22Rv1 (cell line): ENCODE results near the gene FAXDC2.

Experiments
- H3K27ac ChIP-seq: fragments of 450-650 bp; 2 replicates; pipeline ENCODE4 v1.5.1; 2017
- ZFX ChIP-seq: fragments of 450-650 bp; IDR thresholded peaks from 2 replicates; pipeline ENCODE4 v1.6.1; 2017; ENCODE audit warnings: antibody characterized with exemption, borderline replicate concordance
- TF ChIP-seq, protein P1 (sequence below): fragments of 450-650 bp; IDR thresholded peaks from 2 replicates; pipeline ENCODE4 v1.5.1; 2017; ENCODE audit warnings: mild to moderate bottlenecking

Gene FAXDC2

GRCh38 chr5:154834053-154834452 is 16.4 kb downstream of the FAXDC2 start:
- no peak for TF ChIP-seq ZFX
- TF ChIP-seq, protein P1, sequence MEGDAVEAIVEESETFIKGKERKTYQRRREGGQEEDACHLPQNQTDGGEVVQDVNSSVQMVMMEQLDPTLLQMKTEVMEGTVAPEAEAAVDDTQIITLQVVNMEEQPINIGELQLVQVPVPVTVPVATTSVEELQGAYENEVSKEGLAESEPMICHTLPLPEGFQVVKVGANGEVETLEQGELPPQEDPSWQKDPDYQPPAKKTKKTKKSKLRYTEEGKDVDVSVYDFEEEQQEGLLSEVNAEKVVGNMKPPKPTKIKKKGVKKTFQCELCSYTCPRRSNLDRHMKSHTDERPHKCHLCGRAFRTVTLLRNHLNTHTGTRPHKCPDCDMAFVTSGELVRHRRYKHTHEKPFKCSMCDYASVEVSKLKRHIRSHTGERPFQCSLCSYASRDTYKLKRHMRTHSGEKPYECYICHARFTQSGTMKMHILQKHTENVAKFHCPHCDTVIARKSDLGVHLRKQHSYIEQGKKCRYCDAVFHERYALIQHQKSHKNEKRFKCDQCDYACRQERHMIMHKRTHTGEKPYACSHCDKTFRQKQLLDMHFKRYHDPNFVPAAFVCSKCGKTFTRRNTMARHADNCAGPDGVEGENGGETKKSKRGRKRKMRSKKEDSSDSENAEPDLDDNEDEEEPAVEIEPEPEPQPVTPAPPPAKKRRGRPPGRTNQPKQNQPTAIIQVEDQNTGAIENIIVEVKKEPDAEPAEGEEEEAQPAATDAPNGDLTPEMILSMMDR = no peak

DNA sequence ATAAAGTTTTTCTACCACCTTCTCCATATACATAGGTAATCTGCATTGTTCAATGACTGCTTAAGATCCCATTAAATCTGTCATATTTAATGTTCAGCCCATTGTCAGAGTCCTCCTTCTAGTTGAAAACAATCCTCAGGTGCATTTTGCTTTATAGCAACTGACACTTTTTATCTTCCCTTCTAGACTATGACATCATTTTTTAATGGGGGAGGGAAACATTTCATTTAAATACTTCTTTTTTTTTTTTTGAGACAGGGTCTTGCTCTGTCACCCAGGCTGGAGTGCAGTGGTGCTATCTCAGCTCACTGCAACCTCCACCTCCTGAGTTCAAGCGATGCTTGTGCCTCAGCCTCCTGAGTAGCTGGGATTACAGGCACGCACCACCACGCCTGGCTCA is 17.6 kb downstream of the FAXDC2 start:
- 0 out of 2 replicates have a peak overlapping the region, but pooled peaks have one; percentile 10 for H3K27ac ChIP-seq

More at GRCh38 chr5:154834053-154834452, 16.4 kb downstream of the FAXDC2 start:
- H3K27ac ChIP-seq = peak overlapping the region; percentile 71

- H3K27ac ChIP-seq = no peak overlapping the region
- TF ChIP-seq, protein P1 = no peak
- TF ChIP-seq ZFX = no peak
Observed at GRCh38 chr5:154831451-154831850, 19.0 kb downstream of the FAXDC2 start.

- TF ChIP-seq, protein P1 = no peak
- TF ChIP-seq ZFX = no peak
- no peak overlapping the region for H3K27ac ChIP-seq
Observed at GRCh38 chr5:154830596-154830995, 19.8 kb downstream of the FAXDC2 start.

- TF ChIP-seq, protein P1 = no peak
- TF ChIP-seq ZFX = no peak
- H3K27ac ChIP-seq = no peak overlapping the region
Observed at GRCh38 chr5:154830219-154830595, 20.2 kb downstream of the FAXDC2 start.

GRCh38 chr5:154829589-154830218 is 20.7 kb downstream of the FAXDC2 start:
- no peak overlapping the region for H3K27ac ChIP-seq

DNA sequence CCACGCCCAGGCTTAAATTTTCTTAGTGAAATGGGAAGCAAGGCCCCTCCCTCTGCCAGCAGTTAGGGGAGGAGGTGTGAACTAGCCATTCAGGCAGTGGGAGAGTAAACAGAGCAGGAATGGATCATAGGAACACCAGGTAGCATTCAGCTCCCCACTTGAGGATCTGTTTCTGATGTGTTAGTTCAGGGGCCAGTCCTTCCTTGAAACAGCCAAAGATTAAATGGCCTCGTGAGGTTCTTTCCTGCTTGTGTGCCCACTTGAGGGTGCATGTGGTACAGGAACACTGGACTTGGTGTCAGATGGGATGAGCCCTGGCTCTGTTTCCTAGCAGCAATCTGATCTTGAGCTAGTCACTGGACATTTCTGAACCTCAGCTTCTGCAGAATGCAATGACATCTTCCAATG is 21.2 kb downstream of the FAXDC2 start:
- no peak overlapping the region for H3K27ac ChIP-seq
- no peak for TF ChIP-seq ZFX
- TF ChIP-seq, protein P1 = no peak

More at GRCh38 chr5:154829589-154830218, 20.7 kb downstream of the FAXDC2 start:
- TF ChIP-seq, protein P1 = no peak
- no peak for TF ChIP-seq ZFX

GRCh38 chr5:154824070-154824469 is 26.3 kb downstream of the FAXDC2 start:
- no peak for TF ChIP-seq ZFX
- TF ChIP-seq, protein P1 = no peak
- no peak overlapping the region for H3K27ac ChIP-seq
